Activated CD4-positive, alpha-beta T cell treated with anti-CD3 and anti-CD28 coated beads, Interleukin-2, amount 50 U/mL, for 4 hours (primary cell): ENCODE measurements around the gene RIMS1.

Experiments used
- DNase-seq, 2 experiments: peaks; one replicate each; pipeline ENCODE4 v3.0.0-alpha.2; 2020

The RIMS1 gene, protein sequence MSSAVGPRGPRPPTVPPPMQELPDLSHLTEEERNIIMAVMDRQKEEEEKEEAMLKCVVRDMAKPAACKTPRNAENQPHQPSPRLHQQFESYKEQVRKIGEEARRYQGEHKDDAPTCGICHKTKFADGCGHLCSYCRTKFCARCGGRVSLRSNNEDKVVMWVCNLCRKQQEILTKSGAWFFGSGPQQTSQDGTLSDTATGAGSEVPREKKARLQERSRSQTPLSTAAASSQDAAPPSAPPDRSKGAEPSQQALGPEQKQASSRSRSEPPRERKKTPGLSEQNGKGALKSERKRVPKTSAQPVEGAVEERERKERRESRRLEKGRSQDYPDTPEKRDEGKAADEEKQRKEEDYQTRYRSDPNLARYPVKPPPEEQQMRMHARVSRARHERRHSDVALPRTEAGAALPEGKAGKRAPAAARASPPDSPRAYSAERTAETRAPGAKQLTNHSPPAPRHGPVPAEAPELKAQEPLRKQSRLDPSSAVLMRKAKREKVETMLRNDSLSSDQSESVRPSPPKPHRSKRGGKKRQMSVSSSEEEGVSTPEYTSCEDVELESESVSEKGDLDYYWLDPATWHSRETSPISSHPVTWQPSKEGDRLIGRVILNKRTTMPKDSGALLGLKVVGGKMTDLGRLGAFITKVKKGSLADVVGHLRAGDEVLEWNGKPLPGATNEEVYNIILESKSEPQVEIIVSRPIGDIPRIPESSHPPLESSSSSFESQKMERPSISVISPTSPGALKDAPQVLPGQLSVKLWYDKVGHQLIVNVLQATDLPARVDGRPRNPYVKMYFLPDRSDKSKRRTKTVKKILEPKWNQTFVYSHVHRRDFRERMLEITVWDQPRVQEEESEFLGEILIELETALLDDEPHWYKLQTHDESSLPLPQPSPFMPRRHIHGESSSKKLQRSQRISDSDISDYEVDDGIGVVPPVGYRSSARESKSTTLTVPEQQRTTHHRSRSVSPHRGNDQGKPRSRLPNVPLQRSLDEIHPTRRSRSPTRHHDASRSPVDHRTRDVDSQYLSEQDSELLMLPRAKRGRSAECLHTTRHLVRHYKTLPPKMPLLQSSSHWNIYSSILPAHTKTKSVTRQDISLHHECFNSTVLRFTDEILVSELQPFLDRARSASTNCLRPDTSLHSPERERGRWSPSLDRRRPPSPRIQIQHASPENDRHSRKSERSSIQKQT (N-terminal part only)

GRCh38 chr6:71886184-71887005 lies at the start of gene RIMS1:
TSS of gene RIMS1 (plus strand) at chr6:71886550. CDS start at chr6:71887024, 474 bp downstream.
- no peak for DNase-seq

GRCh38 chr6:71851214-71851613 lies 35.1 kb upstream of the RIMS1 start:
- DNase-seq: no peak

DNA sequence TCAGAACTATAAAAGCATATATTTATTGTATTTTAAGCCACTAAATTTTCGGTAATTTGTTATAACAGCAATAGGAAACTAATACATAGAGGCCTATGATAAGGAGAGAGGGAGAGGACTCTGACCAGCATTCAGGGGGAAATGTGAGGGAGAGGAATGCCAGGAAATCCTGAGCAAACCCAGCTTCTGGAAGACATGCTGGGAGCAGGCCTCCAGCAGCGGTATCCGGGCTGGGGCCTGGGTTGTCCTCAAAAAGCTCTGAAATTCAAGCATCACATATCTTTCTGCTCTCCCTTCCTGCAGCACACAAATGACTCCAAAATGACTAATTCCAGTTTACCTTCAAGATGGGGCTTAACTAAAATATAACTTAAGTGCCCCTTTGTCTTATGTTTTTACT lies 33.4 kb upstream of the RIMS1 start:
- no peak for DNase-seq

DNA sequence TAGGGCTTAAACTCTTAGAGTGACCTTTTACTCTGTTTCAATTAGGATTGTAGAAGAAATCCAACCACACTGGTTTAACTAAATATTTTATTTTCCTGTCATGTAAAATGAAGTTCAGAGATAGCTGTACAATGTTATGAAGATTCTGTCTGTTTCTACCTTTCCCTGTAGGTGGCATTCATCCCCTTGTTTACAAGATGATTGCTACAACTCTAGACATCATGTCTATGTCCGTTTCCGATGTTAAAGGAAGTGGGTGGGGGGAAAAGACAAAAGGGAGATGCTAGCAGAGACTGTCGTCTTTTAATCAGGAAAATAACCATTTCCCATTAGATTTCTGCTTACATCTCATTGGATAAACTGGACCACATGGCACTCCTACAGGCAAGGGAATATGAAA lies 30.9 kb upstream of the RIMS1 start:
- DNase-seq: no peak

DNA sequence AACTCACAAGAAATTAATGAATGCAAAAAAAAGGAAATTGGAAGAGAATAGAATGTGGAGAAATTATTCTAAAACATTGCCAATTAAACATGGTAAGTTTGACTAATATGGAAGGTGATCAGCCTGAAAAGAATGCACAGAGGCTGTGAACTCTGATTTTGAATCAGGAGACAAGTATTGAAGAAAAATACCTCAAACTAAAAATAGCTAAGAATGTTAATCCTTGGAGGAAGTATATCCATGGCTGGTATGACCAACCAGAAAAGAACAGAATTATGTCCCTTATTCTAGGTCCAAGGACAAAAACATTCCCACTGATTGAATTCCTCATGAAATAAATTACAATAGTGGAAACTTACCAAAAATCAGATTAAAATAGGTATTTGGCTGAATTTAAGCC lies 7.3 kb upstream of the RIMS1 start:
- no peak for DNase-seq

GRCh38 chr6:71887006-71887743 lies 825 bp downstream of the RIMS1 start:
- DNase-seq: no peak

DNA sequence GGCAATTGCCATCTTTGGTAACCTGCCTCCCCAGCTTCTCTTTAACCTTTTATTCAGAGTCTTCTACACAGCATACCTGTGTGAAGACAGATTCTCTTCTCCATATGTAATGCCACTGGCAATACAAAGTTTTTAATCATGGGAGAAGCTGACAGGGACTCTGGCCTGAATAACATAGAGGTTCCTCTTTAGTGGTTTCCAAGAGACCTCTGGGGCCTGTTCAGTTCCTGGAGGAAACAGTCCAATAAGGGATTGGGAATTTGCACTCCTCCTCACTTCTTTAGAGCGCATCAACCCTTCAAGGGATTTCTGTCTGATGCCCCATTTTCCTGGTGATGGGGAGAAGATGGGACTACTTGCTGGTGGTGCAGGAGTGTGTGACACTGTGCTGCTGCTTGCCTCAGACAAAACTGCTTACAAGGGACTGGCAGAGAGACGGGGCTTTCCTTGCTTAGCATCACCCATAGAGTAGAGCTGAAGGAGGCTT lies 1.4 kb downstream of the RIMS1 start:
- DNase-seq: no peak

DNA sequence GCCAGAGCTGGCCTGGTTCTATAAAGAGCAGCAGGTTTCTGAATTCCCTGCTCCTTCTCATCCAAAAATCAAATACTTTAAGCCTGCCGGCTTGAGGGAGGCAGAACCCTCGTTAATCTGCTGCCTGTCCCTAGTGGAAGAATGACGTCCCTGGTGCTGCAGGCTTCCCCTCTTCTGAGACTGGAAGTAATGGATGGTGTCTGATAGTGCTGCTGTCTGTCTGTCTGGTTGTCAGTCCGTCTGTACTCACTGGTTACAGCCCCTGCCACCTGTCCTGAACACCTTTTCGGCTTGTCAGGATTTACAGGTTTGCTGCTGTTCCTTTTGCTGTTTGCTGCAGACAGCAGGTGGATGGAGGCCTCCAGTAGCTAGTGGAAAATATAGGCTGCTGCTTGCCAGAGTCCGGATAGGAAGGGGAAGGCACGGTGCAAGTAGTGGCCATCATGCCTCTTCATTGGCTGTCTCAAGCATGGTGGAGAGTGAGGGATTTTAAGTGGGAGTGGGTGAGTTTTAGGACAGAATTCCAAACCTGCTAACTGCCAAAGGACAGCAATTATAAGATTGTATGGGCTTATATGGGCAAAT lies 2.5 kb downstream of the RIMS1 start:
- DNase-seq: no peak

DNA sequence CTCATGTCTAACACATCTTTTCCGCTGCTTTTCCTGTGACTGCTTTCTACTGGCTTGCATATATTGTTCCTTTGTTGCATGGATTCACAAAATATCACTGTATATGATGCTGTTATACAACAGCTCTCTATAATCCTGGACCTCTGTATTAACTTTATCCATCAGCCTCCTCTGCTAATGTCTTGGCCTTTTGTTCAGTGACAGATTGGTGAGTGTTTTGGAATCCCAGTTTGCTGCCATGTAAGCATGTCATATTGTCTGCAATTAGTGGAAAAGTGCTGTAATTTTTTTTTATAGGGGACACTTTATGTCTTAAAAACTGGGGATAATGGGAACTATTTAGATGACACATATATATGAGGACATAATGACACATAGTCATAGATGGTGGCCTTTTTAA lies 3.0 kb downstream of the RIMS1 start:
- no peak for DNase-seq

DNA sequence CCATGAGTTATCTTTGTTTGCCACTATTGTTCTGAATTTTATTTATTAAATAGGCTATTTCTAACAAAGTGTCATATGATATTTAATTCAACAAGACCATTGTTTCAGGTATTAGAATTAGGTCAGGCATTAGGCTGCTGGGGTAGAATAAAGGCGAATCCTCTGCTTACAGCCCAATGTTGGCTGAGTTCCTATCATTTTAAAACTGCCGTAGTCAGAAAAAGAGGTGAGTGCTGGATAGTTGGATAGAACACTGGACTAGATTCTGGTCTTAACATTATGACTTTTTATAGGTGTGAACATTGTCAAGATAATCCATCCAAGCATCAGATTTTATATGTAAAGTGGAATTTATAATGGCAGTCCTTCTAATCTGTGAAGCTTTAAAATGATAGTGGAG lies 6.3 kb downstream of the RIMS1 start:
- DNase-seq: no peak

DNA sequence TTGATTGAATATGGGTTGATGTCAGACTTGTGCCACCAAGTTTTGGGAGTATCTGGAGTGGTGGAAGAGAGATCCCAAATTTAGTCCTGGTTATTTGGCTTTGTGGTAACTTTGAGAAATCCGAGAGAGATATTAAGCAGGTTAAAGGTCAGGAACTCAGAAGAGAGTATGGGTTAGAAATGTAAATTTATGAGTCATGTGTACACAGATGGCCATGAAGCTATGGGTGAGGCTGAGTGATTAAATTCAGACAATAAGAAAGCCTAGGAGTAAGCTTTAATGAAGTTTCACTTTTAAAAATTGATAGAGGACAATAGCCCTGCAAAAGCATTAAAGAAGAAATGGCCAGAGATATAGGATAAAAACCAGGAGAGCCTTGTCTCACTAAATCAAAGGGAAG lies 14.3 kb downstream of the RIMS1 start:
- no peak for DNase-seq

- no peak for DNase-seq
Observed at GRCh38 chr6:71902261-71902660, 15.9 kb downstream of the RIMS1 start.

GRCh38 chr6:71906813-71907212 lies 20.5 kb downstream of the RIMS1 start:
- no peak for DNase-seq

GRCh38 chr6:71908162-71908765 lies 21.9 kb downstream of the RIMS1 start:
- DNase-seq: no peak

- DNase-seq: no peak
Observed at GRCh38 chr6:71913444-71914234, 27.3 kb downstream of the RIMS1 start.

GRCh38 chr6:71929047-71929446 lies 42.7 kb downstream of the RIMS1 start:
- DNase-seq: no peak

GRCh38 chr6:71933881-71934280 lies 47.5 kb downstream of the RIMS1 start:
- DNase-seq: no peak

DNA sequence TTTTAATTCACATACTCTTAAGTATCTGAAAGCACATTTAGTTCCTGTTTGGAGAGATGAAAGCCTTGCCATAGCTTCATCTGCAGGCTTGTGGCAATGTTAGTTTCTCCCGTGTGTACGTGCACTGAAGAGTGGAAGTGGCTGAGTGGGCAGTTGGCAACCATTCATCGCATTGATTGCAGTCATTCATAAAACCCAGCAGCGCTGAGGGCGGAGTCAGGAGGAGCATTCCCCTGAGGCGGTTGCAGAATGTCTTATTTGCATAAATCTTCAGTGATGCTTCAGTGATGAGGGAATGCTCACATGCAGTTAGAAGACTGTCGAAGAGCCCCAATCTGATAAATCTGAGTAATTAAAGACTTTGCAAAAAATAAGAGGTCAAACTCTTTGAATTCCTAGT lies 79.1 kb downstream of the RIMS1 start:
- no peak for DNase-seq

GRCh38 chr6:71967436-71967835 lies 81.1 kb downstream of the RIMS1 start:
- no peak for DNase-seq

GRCh38 chr6:71977884-71978283 lies 91.5 kb downstream of the RIMS1 start:
- no peak for DNase-seq
